Measurements from ENCODE around the gene MIA. TPM values are rescaled to one million over a fixed set of nuclear protein-coding genes. Genes with fewer than 3 reads are reported as not detected.
"Not testable (repeated sequence)": the region's sequence is repeated elsewhere in the genome, so short reads cannot be mapped to it uniquely, and the experiment has no call there.

Gene MIA
- total RNA-seq, 1 experiment from 2014 or later = not detected

DNA sequence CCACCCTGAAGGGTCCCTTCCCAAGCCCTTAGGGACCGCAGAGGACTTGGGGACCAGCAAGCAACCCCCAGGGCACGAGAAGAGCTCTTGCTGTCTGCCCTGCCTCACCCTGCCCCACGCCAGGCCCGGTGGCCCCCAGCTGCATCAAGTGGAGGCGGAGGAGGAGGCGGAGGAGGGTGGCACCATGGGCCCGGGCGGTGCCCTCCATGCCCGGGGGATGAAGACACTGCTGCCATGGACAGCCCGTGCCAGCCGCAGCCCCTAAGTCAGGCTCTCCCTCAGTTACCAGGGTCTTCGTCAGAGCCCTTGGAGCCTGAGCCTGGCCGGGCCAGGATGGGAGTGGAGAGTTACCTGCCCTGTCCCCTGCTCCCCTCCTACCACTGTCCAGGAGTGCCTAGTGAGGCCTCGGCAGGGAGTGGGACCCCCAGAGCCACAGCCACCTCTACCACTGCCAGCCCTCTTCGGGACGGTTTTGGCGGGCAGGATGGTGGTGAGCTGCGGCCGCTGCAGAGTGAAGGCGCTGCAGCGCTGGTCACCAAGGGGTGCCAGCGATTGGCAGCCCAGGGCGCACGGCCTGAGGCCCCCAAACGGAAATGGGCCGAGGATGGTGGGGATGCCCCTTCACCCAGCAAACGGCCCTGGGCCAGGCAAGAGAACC, 25.1 kb downstream of the MIA start:
- no peak for DNase-seq (ENCODE audit: low spot score)
- in situ Hi-C loops (cut with HindIII; ENCODE audit: low sequenced_read_pairs) = no loop called here

DNA sequence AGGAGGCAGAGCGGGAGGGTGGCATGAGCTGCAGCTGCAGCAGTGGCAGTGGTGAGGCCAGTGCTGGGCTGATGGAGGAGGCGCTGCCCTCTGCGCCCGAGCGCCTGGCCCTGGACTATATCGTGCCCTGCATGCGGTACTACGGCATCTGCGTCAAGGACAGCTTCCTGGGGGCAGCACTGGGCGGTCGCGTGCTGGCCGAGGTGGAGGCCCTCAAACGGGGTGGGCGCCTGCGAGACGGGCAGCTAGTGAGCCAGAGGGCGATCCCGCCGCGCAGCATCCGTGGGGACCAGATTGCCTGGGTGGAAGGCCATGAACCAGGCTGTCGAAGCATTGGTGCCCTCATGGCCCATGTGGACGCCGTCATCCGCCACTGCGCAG, 25.7 kb downstream of the MIA start:
- DNase-seq (ENCODE audit: low spot score) = peak; percentile 14
- in situ Hi-C loops (cut with HindIII; ENCODE audit: low sequenced_read_pairs) = no loop called here

GRCh38 chr19:40801426-40802299, 26.3 kb downstream of the MIA start:
- in situ Hi-C loops (cut with HindIII; ENCODE audit: low sequenced_read_pairs) = no loop called here
- DNase-seq (ENCODE audit: low spot score) = peak; percentile 21

- DNase-seq (ENCODE audit: low spot score) = peak; percentile 75
- in situ Hi-C loops (cut with HindIII; ENCODE audit: low sequenced_read_pairs) = no loop called here
Observed at GRCh38 chr19:40802300-40803169, 27.2 kb downstream of the MIA start.

DNA sequence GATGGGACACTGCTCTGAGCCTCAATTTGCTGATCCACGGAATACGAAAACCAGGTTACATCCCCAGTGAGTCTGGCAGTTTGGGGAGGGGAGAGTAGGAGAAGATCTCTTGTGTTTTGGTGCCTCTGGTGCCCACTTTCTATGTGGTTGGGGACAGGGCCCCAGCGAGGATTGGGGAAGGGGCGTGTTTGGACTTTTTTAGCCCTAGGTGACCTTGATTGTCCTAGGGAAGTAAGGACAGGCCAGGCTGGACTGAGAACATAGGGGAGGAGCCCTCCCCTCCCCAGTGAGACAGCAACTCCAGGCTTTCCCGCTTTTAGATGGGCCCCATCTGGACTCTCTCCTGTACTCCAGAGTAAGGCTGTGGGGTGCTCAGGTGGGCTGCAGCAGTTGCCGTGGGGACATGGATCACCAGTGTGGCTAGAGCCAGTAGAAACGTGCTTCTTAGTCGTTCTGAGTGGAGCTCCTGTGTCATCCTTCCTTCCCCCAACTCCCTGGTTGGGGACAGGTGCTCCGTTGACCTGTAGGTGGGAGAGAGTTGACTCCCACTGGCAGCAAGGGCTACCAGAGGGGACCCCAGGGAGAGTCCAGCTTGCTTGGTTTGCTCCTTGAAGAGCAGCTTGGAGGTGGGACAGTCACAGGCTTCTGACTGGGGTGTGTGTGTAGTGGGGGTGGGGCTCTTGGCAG, 28.0 kb downstream of the MIA start:
- in situ Hi-C loops (cut with HindIII; ENCODE audit: low sequenced_read_pairs) = no loop called here

DNA sequence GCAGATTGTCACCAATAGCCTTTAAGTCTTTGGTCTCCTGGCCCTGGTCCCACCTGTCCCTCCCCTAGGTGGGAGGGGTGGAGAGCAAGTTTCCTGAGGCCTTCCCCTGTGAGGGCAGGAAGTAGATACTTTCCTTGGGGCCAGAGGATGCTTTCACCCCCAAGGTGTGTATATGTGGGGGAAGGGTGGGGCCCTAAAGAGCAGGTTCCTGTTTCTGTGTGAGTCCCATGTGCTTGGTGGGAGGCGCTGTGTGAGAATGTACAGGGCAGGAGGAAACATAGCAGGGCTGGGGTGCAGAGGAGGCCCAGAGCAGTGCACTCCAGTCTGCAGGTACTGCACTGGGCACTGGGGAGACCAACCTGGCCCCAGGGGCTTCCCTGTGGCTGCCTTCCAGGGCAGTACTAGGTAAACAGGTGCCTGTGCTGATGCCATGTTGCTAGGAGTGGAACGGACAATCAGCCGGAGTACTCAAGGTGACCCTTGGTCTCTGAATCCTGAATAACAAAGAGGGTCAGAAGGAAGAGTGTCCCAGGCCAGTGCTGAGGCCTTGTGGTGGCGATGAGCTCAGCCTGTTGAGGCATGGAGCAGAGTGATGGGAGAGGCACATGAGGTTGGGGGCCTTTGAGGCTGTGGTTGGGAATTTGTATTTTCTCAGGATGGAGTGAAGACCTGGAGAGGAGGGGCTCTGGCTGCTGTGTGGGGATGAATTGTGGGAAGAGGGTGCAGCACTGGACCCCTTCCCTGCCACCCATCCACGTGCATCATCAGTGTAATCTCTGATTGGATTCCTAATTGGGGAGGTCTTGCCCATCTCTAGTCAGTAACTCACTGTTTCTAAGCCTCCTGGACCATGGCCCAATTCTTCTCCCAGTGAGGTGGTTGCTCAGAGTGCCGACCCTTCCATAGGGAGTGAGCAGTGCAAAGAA, 28.8 kb downstream of the MIA start:
- in situ Hi-C loops (cut with HindIII; ENCODE audit: low sequenced_read_pairs) = no loop called here
- peak; percentile 37 for DNase-seq (ENCODE audit: low spot score)

More for the DNA sequence above, 28.0 kb downstream of the MIA start:
- DNase-seq (ENCODE audit: low spot score) = no peak

- DNase-seq (ENCODE audit: low spot score) = peak; percentile 59
- in situ Hi-C loops (cut with HindIII; ENCODE audit: low sequenced_read_pairs) = no loop called here
Observed at GRCh38 chr19:40804783-40805242, 29.5 kb downstream of the MIA start.

GRCh38 chr19:40805258-40805868, 30.0 kb downstream of the MIA start:
- in situ Hi-C loops (cut with HindIII; ENCODE audit: low sequenced_read_pairs) = no loop called here
- DNase-seq (ENCODE audit: low spot score) = peak; percentile 51

GRCh38 chr19:40806423-40807146, 31.3 kb downstream of the MIA start:
- in situ Hi-C loops (cut with HindIII; ENCODE audit: low sequenced_read_pairs) = no loop called here

DNA sequence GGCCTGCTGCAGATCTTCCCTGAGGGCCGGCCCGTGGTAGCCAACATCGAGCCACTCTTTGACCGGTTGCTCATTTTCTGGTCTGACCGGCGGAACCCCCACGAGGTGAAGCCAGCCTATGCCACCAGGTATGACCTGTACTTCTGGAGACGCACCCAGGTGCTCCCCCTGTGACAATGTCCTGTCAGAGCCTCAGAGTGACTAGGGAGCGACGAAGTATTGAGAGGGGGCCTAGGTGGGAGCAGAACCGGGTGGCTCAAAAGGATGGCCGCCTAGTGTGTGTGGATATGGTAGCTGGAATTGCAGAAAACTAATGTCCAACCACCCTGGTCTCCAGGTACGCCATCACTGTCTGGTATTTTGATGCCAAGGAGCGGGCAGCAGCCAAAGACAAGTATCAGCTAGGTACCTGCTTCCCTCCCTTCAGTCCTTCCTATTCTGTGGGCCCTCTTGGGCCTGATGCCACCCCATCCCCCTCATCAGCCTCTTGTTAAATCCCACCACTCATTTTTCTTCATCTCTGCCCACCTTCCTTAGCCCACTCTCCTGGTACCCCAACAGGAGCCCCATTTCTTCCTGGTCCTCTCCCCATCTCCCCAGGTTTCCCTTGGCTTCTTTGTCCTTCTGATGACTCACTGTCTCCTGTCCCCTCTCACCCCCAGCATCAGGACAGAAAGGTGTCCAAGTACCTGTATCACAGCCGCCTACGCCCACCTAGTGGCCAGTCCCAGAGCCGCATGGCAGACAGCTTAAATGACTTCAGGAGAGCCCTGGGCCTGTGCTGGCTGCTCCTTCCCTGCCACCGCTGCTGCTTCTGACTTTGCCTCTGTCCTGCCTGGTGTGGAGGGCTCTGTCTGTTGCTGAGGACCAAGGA, 32.1 kb downstream of the MIA start:
- in situ Hi-C loops (cut with HindIII; ENCODE audit: low sequenced_read_pairs) = no loop called here
- peak; percentile 43 for DNase-seq (ENCODE audit: low spot score)

More at GRCh38 chr19:40806423-40807146, 31.3 kb downstream of the MIA start:
- DNase-seq (ENCODE audit: low spot score) = peak; percentile 98

GRCh38 chr19:40808021-40808325, 32.7 kb downstream of the MIA start:
- DNase-seq (ENCODE audit: low spot score) = no peak

GRCh38 chr19:40808497-40808896, 33.2 kb downstream of the MIA start:
- in situ Hi-C loops (cut with HindIII; ENCODE audit: low sequenced_read_pairs) = no loop called here
- DNase-seq (ENCODE audit: low spot score) = no peak

More at GRCh38 chr19:40808021-40808325, 32.7 kb downstream of the MIA start:
- in situ Hi-C loops (cut with HindIII; ENCODE audit: low sequenced_read_pairs) = no loop called here

GRCh38 chr19:40809358-40810086, 34.2 kb downstream of the MIA start:
- peak; percentile 14 for DNase-seq (ENCODE audit: low spot score)
- in situ Hi-C loops (cut with HindIII; ENCODE audit: low sequenced_read_pairs) = no loop called here

GRCh38 chr19:40810160-40810559, 34.8 kb downstream of the MIA start:
- in situ Hi-C loops (cut with HindIII; ENCODE audit: low sequenced_read_pairs) = no loop called here
- DNase-seq (ENCODE audit: low spot score) = peak; percentile 13

- peak; percentile 84 for DNase-seq (ENCODE audit: low spot score)
- in situ Hi-C loops (cut with HindIII; ENCODE audit: low sequenced_read_pairs) = not testable (repeated sequence)
Observed at GRCh38 chr19:40810649-40811408, 35.5 kb downstream of the MIA start.
